GM15510 (cell line): ENCODE results near the gene DLG2.

Experiments used
- POLR2A ChIP-seq: IDR thresholded peaks from 3 replicates; pipeline ENCODE4 v1.6.1; 2011; ENCODE audit warnings: borderline replicate concordance; ENCODE audit not compliant: insufficient read length; ENCODE audit errors: extremely low read depth

The DLG2 gene

DNA sequence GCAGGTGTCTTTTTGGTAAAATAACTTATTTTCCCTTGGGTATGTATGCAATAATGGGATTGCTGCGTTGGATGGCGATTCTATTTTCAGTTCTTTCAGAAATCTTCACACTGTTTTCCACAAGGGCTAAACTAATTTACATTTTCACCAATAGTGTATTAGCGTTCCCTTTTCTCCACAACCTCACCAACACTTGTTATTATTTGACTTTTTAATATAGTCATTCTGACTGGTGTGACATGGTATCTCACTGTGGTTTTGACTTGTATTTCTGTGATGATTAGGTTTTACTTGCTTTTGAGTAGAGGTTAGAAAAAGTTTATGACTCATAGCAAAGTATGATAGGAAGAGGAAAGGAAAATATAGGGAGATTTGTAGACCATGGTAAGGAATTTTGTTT lies 92.3 kb downstream of the DLG2 start:
- TF ChIP-seq POLR2A = no peak

DNA sequence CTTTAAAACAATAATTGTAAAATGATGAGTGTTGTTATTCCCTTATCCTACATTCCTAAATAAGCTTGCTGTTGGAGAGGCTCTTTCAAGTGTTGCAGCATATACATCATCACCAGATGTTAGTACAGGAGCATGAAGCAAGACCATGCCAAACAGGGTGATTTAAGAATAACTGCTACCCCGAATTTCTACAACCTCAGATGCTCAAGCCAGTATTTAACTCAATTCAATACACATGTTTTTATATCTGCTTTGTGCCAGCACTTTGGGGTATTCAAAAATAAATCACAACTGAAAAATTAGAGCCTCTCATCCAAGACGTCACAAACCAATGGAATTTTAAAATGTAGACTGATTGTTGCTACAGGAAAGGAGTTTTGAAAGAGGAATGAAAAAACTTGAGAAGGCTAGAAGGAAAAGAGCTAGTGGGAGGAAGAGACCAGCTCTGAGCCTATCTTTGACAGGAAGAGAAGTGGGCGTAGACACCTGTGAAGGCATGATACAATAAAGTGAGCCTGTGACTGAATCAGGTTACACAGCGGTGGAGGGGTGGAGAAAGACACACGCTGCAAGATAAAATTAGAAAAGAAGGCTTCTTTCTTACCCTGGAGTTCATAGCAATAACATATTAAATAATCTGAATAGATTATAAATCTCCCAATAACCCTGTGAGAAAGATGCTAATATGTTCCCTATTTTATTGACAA lies 95.8 kb downstream of the DLG2 start:
- no peak for TF ChIP-seq POLR2A

DNA sequence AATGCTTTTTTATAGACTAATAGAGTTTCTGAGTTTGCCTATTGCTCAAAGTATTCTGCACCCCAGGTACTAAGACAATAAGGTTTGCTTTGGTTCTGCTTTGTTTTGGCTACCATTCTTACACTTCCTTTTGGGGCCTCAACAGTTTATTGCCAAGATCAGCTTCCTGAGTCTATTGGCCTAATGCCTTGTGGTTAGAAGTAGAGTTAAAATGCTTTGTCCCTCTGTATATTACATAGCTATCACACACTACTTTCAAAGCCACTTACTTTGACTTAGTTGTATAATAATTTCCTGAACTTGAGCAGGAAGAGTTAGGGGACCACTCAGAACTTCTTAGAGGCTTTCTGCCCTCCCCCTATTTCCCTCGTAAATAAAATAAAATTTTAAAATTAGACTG lies 96.5 kb downstream of the DLG2 start:
- no peak for TF ChIP-seq POLR2A

DNA sequence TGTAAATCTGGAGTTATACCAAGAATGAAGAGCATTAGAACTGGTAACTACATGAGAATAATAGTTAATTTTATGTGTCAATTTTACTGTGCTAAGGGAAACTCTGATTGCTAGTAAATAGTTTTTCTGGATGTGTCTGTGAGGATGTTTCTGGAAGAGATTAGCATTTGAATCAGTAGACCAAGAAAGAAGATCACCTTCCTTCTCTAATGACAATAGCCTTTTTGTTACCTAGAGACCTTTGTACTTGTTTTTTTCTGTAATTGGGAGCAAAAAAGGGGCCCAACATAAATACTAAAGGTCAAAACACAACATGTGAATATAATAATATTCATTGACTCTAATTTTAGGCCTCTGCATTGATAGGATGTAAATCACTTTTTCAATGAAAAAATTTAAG lies 100.6 kb downstream of the DLG2 start:
- no peak for TF ChIP-seq POLR2A

DNA sequence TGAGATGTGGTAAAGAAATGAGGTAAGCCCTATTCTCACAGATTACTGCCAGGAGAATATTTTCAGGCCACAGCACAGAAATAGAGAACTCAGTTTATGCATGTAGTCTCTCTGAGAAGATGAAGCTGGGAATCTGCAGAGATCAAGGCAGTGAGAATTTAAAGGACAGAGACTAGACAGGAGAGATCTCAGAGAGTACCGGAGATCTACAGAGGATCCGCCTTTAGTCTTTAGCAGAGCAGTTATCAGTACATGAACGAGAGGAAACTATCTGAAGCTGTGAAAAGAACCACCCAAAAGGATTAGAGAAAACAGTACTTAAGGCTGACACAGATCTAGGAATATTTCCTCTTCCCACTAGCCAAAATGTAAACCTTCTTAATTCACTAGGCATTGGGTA lies 101.5 kb downstream of the DLG2 start:
- no peak for TF ChIP-seq POLR2A

DNA sequence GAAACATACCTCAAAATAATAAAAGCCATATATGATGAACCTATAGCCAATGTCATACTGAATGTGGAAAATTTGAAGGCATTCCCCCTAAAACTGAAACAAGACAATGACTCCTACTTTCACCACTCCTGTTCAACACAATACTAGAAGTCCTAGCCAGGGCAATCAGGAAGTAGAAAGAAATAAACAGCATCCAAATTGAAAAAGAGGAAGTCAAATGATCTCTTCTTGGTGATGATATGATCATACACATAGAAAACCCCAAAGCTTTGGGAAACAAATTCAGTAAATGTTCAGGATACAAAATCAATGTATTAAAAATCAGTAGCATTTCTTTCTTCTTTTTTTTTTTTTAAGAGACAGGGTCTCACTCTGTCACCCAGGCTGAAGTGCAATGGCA lies 109.9 kb downstream of the DLG2 start:
- TF ChIP-seq POLR2A = no peak

DNA sequence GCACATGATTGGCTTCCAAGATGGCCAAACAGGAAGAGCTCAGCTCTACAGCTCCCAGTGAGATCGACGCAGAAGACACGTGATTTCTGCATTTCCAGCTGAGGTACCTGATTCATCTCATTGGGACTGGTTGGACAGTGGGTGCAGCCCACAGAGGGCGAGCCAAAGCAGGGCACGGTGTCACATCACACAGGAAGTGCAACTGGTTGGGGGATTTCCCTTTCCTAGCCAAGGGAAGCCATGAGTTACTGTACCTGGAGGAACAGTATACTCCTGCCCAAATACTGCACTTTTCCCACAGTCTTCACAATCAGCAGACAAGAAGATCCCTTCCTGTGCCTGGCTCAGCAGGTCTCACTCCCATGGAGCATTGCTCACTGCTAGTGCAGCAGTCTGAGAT lies 131.2 kb downstream of the DLG2 start:
- TF ChIP-seq POLR2A = no peak

DNA sequence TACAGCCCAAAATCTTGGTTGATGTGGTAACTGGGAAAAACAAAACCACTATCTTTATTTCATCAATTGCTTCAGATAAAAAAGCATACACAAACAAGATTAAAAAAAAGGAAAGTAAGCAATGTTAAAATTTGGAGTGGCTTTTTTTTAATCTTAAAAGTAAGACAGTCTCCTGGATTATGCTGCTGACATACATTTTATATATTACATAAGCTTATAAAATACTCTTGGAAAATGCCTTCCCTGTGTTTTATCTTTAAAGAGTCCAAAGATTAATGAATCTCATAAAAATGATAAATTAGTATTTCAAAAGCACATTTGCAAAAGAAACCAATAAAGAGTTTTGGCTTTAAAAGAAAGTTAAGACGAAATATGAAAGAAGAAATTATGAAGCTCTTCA lies 132.7 kb downstream of the DLG2 start:
- no peak for TF ChIP-seq POLR2A

DNA sequence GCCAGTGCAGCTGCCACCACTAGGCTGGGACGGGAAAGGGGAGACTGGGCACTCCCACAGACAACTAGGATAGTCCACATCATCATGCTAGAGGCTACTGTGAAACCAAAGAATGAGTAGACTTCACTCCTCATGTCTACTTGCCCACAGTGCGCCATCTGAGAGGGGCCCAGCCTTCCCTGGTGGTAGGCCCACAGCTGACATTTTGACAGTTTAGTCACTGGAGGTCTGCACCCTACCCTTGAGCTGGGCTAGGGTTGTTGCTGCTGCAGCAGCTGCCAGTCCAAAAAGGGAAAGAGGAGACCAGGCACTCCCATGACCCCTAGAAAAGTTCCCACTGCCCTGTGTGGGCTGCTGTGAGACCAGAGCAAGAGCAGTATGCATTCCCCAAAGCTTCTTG lies 141.2 kb downstream of the DLG2 start:
- TF ChIP-seq POLR2A = no peak

DNA sequence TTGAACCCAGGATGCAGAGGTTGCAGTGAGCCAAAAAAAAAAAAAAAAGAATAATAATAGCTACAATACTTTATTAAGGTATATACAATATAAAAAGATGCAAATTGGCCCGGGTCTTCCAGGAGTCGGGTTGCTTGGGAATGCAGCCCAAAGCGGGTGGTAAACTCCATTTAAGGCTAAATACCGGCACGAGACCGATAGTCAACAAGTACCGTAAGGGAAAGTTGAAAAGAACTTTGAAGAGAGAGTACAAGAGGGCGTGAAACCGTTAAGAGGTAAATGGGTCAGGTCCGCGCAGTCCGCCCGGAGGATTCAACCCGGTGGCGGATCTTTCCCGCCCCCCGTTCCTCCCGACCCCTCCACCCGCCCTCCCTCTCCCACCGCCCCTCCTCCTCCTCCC lies 143.3 kb downstream of the DLG2 start:
- TF ChIP-seq POLR2A = no peak

DNA sequence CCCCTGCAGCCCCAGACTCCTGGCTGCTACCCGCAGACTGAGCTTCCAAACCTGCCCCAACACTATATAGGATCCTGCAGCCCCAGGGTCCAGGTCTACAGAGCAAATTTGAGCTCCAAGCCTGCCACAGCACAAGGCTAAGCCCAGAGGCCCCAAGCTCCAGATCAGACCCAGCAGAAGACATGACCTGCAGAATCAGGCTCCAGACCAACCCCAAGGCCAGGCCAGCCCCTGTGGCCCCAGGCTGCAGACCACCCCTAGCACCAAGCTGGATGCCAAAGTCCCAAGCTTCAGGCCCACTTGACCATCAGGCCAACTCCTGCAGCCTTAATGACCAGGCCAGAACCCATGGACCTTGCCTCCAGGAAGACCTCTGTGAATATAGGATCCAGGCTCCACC lies 145.3 kb downstream of the DLG2 start:
- TF ChIP-seq POLR2A = no peak

DNA sequence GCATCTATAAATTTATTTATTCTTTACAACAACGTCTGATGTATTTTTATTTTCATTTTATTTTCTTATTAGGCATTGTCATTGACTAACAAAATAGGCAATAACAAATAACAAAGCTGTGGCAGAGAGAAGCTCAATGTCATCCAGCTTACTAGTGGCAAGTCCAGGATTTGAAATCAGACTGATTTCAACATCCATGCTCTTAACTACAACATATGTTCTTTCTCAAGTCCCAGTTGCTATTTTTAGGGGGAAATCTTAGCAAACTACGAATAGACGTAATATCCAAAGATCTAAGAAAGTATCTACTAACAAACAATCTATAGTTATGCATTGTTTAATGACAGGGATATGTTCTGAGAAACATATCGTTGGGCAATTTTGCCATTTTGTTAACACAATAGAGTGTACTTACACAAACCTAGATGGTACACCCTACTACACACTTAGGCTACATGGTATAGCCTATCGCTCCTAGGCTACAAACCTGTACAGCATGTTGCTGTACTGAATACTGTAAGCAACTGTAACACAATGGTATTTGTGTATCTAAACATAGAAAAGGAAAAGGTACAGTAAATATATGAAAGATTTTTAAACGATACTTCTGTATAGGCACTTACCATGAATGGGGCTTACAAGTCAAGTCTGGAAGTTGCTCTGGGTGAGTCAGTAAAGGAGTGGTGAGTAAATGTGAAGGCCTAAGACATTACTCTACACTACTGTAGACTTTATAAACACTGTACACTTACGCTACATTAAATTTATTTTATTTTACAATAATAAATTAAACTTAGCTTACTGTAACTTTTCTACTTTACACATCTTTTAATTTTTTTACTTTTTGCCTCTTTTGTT lies 151.3 kb downstream of the DLG2 start:
- no peak for TF ChIP-seq POLR2A

DNA sequence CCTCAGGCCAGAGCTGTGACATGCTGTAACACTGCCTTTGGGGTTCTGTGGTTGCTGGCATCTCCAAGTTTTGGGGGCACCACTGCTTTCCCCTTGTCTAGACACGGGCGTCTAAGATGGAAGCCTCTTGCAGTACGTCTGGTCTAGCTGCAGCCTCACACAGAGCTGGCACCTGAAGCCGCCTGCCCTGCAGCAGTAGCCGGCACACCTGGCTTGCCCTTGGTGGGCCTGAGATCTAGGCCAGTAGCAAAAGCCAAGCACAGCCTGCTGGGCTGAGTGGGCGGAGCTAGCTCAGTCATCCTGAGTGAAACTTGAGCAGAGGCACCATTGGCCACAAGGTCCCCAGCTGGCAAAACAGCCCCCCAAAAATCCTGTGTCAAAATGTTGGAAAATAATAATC lies 154.2 kb downstream of the DLG2 start:
- no peak for TF ChIP-seq POLR2A

DNA sequence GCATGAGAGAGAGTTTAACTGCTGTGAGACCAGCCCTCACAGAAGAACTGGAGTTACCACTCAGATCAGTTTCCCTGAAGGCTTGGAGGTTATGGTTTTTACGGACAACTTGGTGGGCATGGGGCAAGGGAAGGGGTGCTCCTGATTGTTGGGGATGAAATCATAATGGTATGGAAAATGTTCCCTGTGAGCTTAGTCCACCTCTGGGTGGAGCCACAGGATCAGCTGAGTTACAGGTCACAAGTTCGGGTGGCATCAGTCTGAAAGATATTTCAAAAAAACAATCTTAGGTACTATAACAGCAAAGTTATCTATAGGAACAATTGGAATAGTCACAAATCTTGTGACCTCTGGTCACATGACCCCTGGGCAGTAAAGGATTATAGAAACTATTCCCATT lies 162.9 kb downstream of the DLG2 start:
- no peak for TF ChIP-seq POLR2A

DNA sequence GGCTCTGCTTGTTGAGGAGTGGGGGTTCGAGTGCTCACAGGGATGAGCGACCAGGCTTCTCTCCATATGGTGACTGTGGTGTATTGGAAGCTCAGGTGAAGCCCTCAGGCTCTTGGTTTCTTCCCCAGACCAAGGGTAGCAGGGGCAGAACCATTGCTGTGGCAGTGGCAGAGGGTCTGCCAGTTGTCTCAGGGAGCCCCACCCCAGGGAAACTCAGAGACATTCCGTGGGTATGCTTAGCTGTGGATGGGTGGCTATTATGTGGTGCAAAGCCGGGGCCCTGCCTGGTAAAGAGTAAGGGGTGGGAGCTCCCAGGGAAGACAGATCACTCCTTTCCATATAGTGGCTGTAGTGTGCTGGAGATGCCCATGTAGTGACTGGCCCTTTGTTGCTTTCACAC lies 167.8 kb downstream of the DLG2 start:
- TF ChIP-seq POLR2A = no peak

DNA sequence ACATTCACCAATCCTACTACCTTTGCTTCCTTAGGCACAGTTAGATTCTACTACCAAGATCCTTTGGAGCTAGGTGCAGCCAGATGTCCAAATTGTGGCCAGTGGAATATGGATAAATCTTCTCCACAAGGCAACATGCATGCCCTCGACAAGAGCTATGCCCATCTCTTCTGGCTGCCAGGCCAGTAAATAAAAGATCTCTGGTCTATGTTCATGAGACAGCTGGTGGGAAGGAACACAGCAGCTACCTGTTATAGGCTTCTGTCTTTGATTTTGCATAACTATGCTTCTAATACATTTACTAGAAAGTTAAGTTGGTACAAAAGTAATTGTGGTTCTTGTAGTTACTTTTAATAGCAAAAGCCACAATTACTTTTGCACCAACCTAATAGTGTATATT lies 182.7 kb downstream of the DLG2 start:
- TF ChIP-seq POLR2A = no peak
